ENCODE results near the gene TMPRSS4. TPM values are rescaled to one million over a fixed set of nuclear protein-coding genes. Genes with fewer than 3 reads are reported as not detected.
A peak's percentile ranks its signal among the peaks of the same experiment; 100 is the strongest.

Gene TMPRSS4
- total RNA-seq, 1 experiment from 2014 or later, result not detected

DNA sequence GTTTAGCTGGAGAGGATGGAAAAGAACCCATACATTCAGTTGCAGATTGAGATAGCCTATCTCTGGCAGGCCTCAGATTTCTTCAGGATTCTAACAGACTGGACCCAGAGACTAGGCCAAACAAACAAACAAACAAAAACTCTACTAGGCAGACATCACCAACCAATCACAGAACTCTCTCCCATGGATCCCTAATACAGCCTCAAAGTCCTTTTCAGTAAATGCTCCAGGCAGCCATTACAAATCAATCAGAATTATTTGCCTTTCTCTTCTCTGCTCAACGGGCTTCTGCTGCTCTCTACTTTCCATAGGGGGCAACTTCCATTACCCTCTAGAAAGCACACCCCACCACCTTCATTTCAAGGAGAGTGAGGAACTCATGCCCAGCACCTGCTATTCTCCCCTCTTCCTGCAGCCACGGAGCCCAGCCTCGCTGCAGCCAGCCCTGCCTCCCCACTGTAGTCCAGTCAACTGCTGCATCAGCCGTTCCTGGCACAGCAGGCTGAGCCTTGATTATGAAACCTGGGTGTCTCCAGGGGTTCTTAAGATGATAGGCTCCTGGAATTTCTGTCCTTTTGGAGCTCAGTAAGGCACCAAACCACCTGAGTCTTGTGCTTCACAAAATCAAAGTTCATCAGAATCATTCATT is 28.9 kb downstream of the TMPRSS4 start:
- no peak for DNase-seq (ENCODE audit: low spot score)

DNA sequence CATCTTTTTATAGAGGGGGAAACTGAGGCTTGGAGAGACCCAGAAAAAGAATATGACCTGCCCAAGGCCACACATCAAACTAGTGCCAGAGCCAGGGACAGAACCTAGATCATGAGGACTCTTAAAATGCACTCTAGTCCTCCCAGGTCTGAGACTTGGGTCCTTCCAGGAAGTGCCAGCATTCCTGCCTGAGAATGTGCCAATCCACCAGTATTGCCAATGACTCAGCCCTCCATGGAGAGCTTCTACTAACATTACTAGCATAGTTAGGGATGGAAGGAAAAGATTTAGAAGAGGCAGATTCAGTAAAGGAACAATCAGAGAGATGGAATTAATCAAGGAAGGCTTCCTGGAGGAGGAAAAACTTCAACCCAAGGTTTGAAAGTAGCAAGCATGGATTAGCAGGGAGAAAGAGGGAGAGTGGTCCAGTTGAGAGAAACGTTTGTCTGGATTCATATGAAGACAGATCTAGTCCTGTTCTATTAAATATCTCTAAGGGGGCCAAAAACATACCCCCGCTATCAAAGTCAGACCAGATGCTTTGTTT is 30.0 kb downstream of the TMPRSS4 start:
- peak; percentile 28 for DNase-seq (ENCODE audit: low spot score)

DNA sequence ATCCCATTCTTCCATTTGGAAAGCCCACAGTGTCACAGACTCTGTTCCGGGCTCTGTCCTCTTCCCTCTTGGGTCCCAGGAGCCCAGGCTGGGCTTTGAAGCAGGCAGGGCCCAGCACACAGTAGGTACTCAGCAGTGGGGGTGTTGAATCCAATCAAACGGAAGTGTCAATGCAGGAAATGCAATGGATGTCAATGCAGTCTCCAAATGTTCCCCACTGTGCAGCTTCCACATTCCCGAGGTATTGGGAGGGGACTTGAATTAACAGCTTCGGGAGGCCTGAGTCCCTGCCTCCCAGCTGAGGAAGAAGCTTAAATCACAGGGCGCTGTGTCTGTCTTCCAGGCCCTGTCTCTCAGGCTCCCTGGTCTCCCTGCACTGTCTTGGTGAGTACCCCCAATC is 31.6 kb downstream of the TMPRSS4 start:
- no peak for DNase-seq (ENCODE audit: low spot score)

DNA sequence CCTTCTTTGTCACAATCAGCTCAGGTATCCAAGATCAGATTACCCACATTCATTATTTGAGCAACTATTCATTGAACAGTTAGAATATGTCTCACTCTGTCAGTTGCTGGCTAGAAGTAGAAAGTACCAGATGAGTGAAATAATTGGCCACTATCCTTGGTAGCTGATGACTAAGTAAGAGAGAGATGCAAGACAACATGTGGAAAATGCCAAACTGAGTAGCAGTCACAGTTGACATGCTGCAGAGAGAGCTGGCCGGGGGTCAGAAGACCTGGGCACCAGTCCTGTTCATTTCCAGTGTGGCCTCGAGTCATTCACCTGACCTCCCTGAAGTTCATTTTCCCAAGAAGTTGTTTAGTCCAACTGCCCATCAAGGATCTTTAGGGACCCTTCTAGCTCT is 32.4 kb downstream of the TMPRSS4 start:
- DNase-seq (ENCODE audit: low spot score), result no peak

DNA sequence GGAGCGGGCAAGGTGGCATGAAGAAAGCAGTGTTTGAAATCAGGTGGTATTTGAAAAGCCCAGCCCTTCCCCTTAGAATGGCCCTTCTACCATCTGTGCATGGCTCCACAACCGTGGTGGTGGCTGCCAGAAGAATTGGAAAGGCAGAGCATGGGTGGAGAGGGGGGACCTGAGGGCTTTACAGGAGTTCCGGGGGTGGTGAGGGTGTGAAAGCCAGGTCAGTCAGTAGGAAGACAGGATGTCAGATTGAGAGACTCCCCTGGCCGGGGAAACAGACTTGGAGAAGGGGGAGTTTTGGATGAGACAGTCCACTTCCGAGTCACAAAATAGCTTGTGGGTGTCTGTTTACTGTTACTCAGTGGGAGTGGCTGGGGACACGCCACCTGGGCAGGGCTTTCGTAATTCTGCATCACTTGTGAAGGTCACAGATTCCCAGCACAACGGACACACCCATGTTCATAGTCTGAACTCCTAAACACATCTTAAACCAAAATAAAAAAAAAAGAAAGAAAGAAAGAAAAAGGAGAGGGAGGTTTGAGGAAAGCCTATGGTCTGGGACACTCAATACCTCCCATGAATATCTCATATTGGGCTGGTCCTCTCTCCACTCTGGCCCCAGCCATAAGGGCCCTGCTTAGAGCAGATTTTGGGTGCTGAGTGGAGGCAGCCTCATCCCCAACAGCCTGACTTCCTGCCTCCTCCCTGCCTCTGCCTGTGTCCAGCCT is 34.3 kb downstream of the TMPRSS4 start:
- DNase-seq (ENCODE audit: low spot score), result no peak

DNA sequence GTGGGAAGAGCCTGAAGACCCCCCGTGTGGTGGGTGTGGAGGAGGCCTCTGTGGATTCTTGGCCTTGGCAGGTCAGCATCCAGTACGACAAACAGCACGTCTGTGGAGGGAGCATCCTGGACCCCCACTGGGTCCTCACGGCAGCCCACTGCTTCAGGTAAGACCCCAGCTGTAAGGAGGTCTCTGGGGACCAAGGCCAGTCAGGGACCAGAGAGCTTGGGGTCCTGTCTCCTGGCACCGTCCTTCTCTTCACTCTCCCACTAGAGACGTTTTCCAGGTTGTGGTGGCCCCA is 34.8 kb downstream of the TMPRSS4 start:
- DNase-seq (ENCODE audit: low spot score), result no peak

DNA sequence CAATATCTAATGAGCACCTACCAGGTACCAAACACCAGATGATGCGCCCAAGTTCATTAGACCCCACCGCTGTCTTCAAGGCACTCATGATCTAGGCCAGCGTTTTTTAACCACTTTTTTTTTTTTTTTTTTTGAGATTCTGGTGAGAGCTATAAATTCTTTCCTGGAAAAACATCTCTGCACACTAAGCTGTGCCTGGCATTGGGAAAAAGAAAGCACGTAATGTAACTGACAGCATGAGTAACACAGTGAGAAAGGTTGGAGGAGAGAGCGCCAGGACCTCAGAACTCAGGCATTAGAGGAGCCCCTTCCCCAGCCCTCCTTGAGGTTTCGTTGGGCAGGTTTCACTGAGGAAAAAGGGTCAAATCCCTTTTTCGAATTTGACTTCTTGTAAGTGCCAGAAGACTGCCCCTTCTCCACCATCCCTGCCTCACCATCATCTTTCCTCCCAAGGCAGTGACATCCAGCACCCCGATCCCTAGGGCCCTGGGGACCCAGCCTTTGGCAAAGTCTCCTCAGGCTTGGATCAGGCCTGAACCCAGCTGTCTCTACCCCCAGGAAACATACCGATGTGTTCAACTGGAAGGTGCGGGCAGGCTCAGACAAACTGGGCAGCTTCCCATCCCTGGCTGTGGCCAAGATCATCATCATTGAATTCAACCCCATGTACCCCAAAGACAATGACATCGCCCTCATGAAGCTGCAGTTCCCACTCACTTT is 36.0 kb downstream of the TMPRSS4 start:
- no peak for DNase-seq (ENCODE audit: low spot score)

DNA sequence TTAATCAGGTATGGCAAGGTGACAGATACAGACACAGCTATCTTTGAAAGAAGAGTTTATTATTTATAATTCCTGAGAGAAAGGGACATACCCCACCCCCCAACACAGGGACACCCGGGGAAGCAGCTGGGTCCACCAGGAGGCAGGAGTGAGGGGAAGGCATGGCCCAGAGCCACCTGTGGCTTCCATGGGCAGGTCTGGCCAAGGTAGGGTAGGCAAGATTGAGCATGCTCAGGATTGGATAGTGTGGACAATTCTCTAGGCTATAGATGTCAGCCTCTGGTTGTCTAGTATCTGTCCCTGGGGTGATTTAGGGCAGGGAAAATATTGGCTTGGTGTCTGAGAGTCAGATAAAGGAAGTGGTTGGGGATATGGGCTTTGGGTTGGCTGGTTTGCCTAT is 37.4 kb downstream of the TMPRSS4 start:
- no peak for DNase-seq (ENCODE audit: low spot score)

DNA sequence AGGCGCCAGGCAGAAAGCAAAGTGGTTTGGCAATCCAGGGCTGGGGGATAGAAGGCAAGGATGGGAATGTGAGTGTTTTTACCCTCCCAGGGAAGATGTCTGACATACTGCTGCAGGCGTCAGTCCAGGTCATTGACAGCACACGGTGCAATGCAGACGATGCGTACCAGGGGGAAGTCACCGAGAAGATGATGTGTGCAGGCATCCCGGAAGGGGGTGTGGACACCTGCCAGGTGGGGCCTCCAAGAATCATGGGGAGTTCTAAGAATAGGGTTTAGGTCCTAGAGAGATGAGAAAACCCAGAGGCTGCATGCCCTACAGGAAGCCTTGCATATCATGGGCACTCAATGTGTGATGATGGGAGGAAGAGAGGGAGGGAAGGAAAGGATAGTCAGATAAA is 38.2 kb downstream of the TMPRSS4 start:
- no peak for DNase-seq (ENCODE audit: low spot score)

DNA sequence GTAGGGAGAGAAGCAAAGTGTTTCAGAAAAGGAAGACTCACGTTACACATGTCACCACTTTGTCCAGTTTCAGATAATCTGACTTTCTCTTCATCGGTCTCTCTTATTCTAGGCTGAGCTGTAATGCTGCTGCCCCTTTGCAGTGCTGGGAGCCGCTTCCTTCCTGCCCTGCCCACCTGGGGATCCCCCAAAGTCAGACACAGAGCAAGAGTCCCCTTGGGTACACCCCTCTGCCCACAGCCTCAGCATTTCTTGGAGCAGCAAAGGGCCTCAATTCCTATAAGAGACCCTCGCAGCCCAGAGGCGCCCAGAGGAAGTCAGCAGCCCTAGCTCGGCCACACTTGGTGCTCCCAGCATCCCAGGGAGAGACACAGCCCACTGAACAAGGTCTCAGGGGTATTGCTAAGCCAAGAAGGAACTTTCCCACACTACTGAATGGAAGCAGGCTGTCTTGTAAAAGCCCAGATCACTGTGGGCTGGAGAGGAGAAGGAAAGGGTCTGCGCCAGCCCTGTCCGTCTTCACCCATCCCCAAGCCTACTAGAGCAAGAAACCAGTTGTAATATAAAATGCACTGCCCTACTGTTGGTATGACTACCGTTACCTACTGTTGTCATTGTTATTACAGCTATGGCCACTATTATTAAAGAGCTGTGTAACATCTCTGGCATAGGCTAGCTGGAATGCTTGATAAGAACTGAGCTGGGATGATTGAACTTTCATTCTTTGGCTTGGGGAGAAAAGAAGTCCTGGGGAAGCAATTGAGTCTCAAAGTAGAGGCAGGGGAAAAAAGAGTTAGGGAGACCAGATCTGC is 41.1 kb downstream of the TMPRSS4 start:
- no peak for DNase-seq (ENCODE audit: low spot score)

DNA sequence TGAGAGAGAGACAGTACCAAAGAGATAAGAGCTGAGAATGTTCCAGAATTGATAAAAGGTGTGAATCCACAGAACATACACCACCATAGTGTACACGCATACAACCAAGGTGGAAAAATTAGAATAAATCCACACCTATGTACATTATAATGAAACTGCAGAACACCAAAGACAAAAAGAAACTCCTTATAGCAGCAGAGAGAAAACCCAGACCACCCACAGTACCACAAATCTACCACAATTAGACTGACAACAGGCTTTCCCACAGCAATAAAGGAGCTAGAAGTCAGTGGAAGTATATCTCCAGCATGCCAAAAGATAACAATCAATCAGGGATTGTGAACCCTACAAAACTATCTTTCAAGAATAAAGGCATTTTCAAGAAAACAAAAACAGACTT is 43.9 kb downstream of the TMPRSS4 start:
- no peak for DNase-seq (ENCODE audit: low spot score)

DNA sequence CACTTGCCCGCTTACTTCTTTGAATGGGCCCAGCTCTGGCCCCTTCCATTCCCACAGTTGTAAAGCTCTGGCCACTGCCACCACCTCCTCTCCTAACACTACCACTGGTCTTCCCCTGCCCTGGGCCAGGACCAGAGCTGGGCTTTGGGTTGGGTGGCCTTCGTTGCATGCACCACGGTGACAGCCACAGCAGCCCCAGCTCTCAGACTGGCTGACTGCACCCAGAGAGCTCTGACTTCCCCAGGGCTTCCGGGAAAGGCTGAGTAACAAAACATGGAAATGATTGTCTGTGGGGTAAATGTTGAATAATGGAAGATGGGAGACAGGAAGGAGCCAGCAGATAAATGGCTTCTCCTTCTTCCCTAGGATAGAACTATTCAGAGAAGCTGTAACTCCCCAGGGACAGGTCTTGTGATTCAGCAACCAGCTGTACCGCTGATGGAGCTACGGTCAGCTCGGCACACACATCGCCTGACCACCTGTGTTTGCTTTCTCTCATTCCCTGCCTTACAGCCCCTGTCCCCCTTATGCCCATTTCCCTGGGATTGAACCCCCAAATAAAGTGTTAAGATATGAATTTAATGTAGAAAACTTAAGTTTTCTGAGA is 48.2 kb downstream of the TMPRSS4 start:
- no peak for DNase-seq (ENCODE audit: low spot score)

DNA sequence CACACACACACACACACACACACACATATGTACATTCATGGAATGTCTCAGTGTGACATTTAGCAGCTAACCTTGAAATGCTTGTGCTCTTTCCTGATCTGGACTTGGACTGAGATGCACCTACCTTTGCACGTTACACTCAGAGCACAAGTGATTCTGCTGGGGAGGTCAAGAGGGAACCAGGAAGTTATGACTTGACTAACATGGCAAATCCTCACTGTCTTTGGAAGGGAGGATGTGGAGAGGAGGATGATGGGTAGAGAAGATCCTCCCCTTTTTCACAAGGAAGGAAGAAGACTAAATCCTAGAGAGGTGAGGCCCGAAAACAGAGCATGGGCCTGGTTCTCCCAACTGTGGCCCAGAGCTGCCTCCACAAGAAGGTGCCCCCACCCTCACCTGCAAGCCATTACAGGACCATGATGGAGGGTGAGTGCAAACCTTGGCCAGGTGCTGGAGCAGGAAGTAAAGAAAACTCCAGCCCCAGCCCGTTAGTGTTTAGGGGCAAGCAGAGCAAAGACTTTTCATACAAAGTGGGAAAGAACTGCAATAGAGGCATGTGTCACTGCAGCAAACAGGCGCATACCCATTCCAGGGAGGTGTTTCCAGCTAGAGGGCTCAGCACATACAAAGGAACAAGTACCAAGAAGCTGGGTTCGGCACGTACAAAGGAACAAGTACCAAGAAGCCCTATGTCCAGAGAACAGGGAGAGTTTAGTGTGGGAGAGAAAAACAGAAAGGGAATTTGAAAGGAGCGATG is 49.4 kb downstream of the TMPRSS4 start:
- DNase-seq (ENCODE audit: low spot score), result no peak

DNA sequence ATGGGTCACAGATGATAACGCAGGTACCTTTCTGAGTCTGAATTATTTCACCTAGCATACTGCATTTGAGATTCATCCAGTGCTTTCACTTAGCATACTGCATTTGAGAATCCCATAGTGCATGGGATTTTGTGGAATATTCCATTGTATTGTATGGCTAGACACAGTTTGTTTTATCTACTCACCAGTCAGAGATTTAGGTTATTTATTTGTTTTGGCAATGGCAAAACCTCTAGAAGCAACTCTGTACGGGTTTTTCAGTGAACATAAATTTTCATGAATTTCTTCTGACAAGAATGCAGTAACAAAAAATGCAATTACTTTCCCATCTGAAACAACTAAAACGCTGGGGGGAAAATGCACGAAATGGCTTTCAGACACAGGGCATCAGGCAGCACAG is 51.4 kb downstream of the TMPRSS4 start:
- no peak for DNase-seq (ENCODE audit: low spot score)

DNA sequence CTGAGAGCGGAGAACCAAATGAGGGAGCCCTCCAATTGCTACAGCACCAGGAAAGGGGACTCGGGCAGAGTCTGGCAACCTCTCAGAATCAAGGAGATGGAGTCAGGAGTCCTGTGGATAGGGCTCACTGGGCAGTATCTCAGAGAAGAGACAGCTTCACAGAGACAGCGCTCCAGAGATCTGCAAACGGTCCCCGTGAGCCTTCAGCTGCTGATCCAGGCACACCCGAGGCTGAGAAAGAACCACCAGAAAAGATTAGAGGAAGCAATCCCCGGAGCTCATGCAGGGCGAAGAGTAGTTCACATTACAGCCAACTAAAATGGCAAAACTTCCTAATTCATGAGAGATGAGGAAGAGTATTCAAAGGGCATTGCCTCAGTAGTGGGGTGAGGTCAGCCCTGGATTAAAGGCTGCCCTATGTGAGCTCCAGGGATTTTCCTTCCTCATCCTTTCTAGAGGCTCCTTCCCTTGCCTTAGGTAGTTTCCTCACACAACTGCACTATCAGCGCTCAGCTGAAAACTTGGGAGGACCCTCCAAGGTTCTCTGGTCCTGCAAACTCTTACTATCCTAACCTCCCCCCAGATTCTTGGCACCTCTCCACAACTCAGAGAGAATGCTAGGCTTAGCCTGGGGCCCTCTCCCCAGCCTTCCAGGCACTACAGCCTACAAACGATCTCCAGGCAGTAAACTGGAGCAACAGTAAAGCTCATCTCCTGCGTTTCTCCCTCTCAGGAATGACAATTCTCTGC is 52.0 kb downstream of the TMPRSS4 start:
- DNase-seq (ENCODE audit: low spot score), result no peak

DNA sequence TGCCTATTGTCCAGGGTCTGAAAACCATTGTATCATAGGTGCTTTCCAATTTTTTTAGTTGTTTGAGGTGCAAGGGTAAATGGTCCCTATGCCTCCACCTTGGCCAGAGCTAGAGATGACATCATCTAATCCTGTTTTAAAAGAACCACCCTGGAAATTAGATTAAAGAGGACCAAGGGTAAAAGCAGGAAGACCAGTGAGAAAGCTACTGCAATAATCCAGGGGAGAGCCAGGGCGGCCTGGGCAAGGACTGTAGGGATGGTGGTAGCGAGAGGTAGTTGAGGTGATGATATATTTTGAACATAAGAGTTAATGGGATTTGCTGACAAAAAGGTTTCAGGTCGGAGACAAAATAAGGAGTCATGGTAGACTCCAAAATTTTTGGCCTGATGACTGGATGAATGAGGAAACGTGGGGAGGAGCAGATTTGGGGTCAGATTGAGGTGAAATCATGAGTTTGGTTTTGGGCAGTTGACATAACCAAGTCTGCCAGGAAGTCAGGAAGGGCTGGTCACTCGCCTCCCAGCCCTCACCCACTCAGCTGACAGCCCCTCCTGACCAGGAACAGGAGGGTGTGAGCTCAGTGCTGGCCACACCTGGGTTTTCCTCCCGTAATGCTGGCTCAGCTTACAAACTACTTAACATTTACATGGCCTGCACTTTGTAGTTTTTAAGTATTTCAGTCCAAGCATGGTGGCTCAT is 52.7 kb downstream of the TMPRSS4 start:
- DNase-seq (ENCODE audit: low spot score), result no peak

DNA sequence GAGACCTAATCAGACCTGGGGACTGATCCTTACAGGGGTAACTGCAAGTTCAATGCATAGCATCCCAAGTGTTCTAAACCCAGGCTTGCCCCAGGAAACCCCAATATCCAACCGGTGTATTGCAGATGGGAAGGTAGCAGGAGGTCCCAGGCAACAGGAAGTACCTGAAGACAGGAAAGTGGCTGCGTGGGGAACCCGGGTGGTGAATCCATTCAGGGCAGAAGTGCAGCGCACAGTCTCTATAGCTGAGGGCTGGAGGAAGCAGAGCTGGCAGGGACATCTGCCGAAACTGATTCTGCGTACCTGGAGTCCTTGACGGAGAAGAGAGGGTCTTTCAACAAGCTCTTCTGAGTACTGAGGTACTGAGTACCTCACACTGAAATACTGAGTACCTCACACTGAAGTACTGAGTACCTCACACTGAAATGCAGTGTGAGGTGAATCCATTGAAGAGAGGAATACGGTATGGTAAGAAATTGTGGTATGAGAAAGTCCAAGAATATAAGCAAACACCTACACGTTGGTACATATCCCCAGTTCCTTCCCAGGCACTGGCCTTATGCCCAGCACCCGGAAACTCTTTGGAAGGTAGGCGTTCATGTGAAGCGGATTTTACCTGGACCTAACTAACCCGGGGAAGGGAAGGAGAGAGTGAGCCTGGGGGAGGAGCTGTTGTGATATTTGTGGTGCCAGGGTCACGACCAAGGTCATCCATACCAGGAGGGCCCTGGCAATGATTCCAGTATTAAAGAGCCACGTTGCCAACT is 55.7 kb downstream of the TMPRSS4 start:
- DNase-seq (ENCODE audit: low spot score), result no peak

DNA sequence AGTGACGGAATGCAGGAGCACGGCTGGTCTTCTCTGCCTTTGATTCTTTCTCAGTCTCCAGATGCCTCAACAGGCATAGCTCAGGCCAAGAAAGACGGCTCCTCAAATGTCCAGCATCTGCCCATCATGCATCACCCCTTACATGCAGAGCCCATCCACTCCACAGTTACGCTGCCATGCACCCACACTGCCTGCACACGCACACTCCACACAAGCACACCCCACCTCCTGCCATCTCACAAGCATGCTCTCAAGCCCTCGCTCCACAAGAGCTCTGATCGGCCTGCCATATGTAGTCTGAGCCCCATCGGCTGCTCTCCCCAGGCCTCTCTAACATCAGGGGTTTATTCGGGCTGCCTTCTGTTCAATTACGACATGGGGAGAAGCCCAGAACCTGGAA is 56.9 kb downstream of the TMPRSS4 start:
- no peak for DNase-seq (ENCODE audit: low spot score)
